ENCODE measurements around the gene HNF4A.
A peak's percentile ranks its signal among the peaks of the same experiment; 100 is the strongest.

HNF4A gene

GRCh38 chr20:44475694-44476560 lies 120.4 kb downstream of the HNF4A start, which contains the start of gene TTPAL:
TSS of gene TTPAL (plus strand) at chr20:44475874. CDS start at chr20:44480000, 4,126 bp downstream.
- peak; percentile 81 for DNase-seq

DNA sequence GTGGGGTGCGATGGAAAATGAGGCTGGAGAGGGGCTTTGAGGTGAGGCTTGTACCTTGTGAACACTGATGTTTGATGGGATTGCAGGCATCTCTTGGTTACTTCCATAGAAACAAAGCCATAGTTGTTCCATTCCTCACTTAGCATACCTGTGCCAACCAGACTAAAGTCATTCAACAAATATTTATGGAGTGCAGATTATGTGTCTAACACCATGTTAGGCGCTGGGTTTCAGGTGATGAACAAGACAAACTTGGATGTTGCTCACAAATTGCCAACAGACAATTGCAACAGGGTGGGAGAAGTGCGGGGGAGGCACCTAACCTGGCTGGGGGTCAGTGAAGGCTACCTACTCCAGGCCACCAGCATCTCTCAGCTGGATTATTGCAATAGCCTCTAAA lies 121.7 kb downstream of the HNF4A start:
- no peak for DNase-seq

DNA sequence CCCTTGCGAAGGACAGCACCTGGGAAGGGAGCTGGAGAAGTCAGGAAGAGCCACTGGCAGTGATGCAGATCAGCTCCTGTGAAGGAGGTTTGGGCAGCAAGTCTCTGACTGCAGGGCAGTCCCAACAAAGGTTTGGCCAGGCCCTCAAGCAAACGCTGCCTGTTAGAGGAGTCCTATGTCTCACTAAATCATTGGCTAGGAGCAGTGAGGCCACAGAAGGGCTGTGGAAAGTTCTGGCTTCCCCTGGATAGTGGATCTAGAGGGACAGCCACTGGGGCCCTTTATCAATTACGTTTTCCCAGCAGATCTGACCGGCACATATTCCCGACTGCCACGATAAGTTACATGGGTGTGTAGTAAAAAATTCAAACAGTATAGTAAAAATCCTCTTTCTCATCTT lies 122.7 kb downstream of the HNF4A start:
- DNase-seq: no peak

DNA sequence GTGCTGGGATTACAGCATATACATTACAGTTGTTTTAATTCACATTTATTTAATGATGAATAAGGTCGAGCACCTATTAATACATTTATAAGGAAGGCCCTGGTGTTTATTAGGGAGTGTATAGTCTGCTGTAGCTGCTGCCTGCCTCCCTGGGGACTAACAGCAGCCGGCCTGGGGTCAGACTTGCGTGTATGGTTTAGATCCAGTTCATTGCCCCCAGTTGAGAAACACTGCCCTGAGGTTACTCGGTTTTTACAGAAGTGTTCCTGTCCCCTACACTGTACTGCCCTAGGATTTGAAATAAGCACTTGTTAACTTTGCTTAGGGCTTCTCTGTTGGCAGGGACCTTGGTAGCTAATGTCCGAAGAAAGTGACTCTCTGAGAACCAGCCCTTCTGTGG lies 124.1 kb downstream of the HNF4A start:
- DNase-seq: no peak

GRCh38 chr20:44480097-44480496 lies 124.6 kb downstream of the HNF4A start:
- DNase-seq: no peak

DNA sequence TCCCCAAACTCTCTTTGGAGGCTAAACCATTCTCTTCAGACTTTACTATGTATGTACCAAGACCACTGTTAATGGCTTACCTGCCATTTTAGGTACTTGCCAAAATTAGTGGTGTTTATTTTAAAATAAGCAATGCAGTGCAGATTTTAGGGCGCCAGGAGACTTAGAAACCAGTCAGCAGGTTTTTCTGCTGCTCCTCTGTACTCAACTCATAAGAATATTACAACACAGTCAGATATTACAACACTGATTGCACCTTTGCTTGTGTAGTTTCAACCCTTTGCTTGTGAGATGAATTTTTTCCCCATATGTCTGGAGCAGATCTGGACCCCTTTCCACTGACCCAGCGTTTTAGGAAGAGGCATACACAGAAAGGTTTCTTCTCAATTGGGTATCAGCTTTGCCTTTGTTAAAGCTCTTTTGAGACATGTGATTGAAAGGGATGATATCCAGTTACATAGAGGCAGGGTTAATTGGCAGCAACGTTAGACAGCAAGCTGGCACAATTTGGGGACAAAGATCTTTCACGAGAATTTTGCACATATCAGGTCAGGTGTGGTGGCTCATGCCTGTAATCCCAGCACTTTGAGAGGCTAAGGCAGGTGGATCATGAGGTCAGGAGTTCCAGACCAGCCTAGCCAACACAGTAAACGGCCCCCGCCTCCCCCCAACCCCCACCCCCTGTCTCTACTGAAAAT lies 126.4 kb downstream of the HNF4A start:
- DNase-seq: no peak

GRCh38 chr20:44483112-44483511 lies 127.6 kb downstream of the HNF4A start:
- DNase-seq: no peak

Measured in T1000 (cell line).